MCF 10A (cell line): ENCODE measurements around the gene SFXN1. TPM values are rescaled to one million over a fixed set of nuclear protein-coding genes. Genes with fewer than 3 reads are reported as not detected.

Experiments
- BruUV-seq: library from RNA; stranded (reverse); fragments of 400-500 nt; replicated peaks from 2 replicates; lab custom pipeline; 2021; lab: Mats Ljungman, UMichigan
- CTCF ChIA-PET: fragments of 300-600 bp; sonication (Branson Sonifier 250); formaldehyde crosslinking; extraction: SDS; loops from one replicate; lab custom pipeline; 2021; ENCODE audit warnings: antibody characterized with exemption, inconsistent platforms; lab: Yijun Ruan, JAX
- POLR2A ChIA-PET: fragments of 300-600, 350-650 bp; sonication (Branson Sonifier 250); formaldehyde crosslinking; extraction: SDS; loops from one replicate; lab custom pipeline; 2020; ENCODE audit warnings: antibody characterized with exemption, inconsistent platforms; lab: Yijun Ruan, JAX
- DNase-seq: peaks from one replicate; pipeline ENCODE4 v3.0.0-alpha.2; 2018; ENCODE audit not compliant: unreplicated experiment
- H3K27ac Mint-ChIP-seq: one replicate; pipeline ENCODE4 v1.8.0; 2022; ENCODE audit warnings: mild to moderate bottlenecking, low read depth, mixed read lengths; ENCODE audit not compliant: unreplicated experiment
- H3K27me3 Mint-ChIP-seq: one replicate; pipeline ENCODE4 v1.8.0; 2022; ENCODE audit warnings: mixed read lengths; ENCODE audit not compliant: insufficient read depth, unreplicated experiment
- H3K36me3 Mint-ChIP-seq: one replicate; pipeline ENCODE4 v1.8.0; 2022; ENCODE audit warnings: mild to moderate bottlenecking, moderate library complexity, mixed read lengths; ENCODE audit not compliant: insufficient read depth, unreplicated experiment
- H3K4me1 Mint-ChIP-seq: one replicate; pipeline ENCODE4 v1.8.0; 2022; ENCODE audit warnings: mixed read lengths; ENCODE audit not compliant: insufficient read depth, unreplicated experiment
- H3K4me3 Mint-ChIP-seq: one replicate; pipeline ENCODE4 v1.8.0; 2022; ENCODE audit warnings: mild to moderate bottlenecking, moderate library complexity, mixed read lengths; ENCODE audit not compliant: unreplicated experiment
- H3K9me3 Mint-ChIP-seq: one replicate; pipeline ENCODE4 v1.8.0; 2022; ENCODE audit warnings: mixed read lengths; ENCODE audit not compliant: unreplicated experiment
- intact Hi-C: fragments of 100-400 bp; cut with micrococcal nuclease; formaldehyde crosslinking; loops from 2 replicates; pipeline ENCODE4 v1.14.1; 2022
- total RNA-seq: library from RNA; stranded (reverse); gene quantifications from 2 replicates; pipeline ENCODE4 v1.2.3, GENCODE V29; 2022
- TF ChIP-seq, protein P1 (sequence below): fragments of 200-600 bp; IDR thresholded peaks from one replicate; pipeline ENCODE4 v1.8.0; 2022; ENCODE audit warnings: antibody characterized with exemption, mild to moderate bottlenecking; ENCODE audit not compliant: unreplicated experiment

SFXN1 gene
- total RNA-seq, 1 experiment from 2014 or later = 91.8 TPM

DNA sequence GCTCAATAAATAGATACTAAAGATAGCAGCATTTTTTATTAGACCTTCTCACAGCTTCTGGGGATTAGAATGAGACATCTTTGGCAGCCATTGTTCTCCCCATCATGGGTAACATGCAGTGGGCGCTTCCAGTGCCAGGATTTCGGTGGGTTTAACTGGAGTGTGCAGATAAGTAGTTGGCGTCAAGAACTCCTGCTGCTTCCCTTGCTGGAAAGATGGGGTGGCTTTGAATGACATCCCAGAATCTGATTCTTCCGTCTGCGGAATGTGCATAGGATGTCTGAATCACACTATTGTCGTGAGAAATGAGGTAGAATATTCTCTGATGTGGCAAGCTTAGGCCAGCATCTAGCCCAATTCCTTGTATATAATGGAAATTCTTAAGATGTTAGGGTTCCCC, 7.3 kb downstream of the SFXN1 start:
- H3K36me3 Mint-ChIP-seq = peaks cover 38% of the 10 kb centered on the region
- CTCF ChIA-PET = interaction anchor here (1.3 kb wide), 1 partner anchor 21 kb away, joined by 3 read pairs; no protein-coding TSS in a partner anchor
- no TSS peak for BruUV-seq

DNA sequence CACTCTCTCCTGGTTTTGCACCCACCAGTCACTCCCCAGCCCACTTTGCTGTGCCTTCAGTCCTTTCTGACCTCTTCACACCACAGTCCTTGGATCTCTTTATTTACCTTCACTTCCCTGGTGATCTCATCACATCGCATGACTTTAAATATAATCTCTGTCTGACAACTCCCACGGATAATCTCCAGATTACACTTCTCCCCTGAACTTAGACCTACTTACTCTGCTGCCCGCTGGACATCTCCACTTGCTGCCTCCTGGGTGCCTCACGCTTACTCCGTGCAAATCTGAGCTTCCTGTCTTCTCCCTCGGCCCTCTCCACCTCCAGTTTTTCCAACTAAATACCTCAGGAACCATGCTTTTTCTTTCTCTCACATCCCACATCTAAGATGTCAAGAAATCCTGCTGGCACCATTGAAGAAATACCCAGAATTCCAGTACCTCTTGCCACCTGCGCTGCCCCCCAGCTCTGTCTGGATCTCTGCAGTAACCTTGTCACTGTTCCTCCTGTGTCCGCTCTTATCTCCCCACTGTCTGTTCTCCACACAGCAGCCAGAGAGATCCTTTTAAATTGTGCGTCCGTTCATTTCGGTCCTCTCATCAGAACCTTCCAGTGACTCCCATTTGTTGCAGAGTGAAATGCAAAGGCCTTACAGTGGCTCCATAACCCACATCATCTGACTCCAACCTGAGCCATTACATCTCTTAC, 9.3 kb downstream of the SFXN1 start:
- ChIA-PET CTCF (interaction anchor here (0.7 to 1.0 kb wide), 2 partner anchors 27 to 537 kb away, joined by 3 read pairs; no protein-coding TSS in a partner anchor), POLR2A (interaction anchor here (1.1 kb wide), 1 partner anchor 9 kb away, joined by 3 read pairs; the partner anchor contains the start of gene SFXN1)
- Mint-ChIP-seq H3K4me3 (no peak overlapping the region), H3K27ac (no peak overlapping the region), H3K4me1 (peaks cover 19% of the 10 kb centered on the region), H3K36me3 (peaks cover 45% of the 10 kb centered on the region), H3K9me3 (no peaks in the 10 kb centered on the region), H3K27me3 (no peaks in the 10 kb centered on the region)
- no peak for DNase-seq
- TF ChIP-seq, protein P1, sequence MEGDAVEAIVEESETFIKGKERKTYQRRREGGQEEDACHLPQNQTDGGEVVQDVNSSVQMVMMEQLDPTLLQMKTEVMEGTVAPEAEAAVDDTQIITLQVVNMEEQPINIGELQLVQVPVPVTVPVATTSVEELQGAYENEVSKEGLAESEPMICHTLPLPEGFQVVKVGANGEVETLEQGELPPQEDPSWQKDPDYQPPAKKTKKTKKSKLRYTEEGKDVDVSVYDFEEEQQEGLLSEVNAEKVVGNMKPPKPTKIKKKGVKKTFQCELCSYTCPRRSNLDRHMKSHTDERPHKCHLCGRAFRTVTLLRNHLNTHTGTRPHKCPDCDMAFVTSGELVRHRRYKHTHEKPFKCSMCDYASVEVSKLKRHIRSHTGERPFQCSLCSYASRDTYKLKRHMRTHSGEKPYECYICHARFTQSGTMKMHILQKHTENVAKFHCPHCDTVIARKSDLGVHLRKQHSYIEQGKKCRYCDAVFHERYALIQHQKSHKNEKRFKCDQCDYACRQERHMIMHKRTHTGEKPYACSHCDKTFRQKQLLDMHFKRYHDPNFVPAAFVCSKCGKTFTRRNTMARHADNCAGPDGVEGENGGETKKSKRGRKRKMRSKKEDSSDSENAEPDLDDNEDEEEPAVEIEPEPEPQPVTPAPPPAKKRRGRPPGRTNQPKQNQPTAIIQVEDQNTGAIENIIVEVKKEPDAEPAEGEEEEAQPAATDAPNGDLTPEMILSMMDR = no peak
- BruUV-seq = no TSS peak
- intact Hi-C loops = no loop called here

More for the DNA sequence above, 7.3 kb downstream of the SFXN1 start:
- POLR2A ChIA-PET = no interaction called here
- TF ChIP-seq, protein P1 = no peak
- Mint-ChIP-seq H3K4me3 (no peak overlapping the region), H3K4me1 (peaks cover 23% of the 10 kb centered on the region), H3K27me3 (no peaks in the 10 kb centered on the region), H3K9me3 (no peaks in the 10 kb centered on the region), H3K27ac (peak overlapping the region; percentile 40)
- intact Hi-C loops = no loop called here
- DNase-seq = no peak

DNA sequence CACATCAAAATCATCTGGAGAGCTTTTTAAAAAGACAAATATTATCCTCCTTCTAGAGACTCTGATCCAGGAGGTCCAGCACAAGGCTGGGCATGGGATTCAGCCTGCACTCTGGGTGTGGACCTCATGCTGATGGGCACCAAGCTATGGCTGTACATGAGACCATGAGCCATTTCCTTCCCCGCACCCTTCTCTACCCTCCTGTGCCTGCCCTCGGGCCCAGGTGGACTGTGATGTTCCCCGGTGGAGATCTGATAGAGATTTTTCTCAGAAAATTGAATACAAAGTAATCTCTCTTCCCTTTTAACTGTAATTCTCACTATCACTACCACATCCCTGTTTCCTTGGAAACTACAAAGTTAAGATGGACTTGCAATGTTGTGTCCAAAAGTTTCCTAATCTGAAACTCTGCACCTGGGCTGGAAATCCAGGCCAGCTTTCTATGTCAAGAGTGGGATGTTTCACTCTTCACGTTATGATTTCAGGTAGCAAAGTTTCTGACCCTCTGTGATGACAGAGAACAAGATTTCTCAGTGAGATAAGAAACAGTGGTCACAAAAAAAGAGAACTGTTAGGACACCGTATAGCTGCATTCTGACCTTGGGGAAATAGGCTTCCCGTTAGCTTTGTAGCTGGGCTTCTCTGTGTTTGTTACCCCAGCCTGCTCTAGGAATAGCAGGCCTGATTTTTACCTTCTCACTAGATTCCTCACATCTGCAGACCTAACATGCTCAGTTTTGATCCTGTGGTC, 11.5 kb downstream of the SFXN1 start:
- Mint-ChIP-seq H3K27me3 (no peaks in the 10 kb centered on the region), H3K4me1 (peaks cover 29% of the 10 kb centered on the region), H3K4me3 (no peak overlapping the region), H3K27ac (no peak overlapping the region), H3K9me3 (no peaks in the 10 kb centered on the region), H3K36me3 (peaks cover 47% of the 10 kb centered on the region)
- no peak for DNase-seq
- POLR2A ChIA-PET = interaction anchor here (0.7 to 1.0 kb wide), 2 partner anchors 13 to 177 kb away, joined by 3 read pairs; no protein-coding TSS in a partner anchor
- no TSS peak for BruUV-seq
- CTCF ChIA-PET = interaction anchor here (0.5 to 0.6 kb wide), 2 partner anchors 36 to 37 kb away, joined by 3 to 6 read pairs; no protein-coding TSS in a partner anchor
- TF ChIP-seq, protein P1 = no peak
- intact Hi-C loops = no loop called here

DNA sequence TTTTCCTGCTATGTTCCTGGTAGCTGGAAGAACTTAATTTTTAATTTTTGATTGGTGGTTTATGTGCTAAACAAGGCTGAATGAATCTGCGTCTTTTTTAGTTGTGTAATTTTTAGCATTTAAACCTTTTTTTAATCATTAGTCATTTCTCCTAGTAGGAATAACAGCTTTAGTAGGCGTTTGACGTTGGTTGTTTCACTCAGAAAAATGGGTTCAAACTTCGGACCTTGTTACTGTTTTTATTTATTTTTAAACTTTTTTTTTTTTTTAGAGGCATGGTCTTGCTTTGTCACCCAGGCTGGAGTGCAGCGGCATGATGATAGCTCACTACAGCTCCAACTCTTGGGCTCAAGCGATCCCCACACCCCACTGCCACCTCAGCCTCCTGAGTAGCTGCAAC, 12.9 kb downstream of the SFXN1 start:
- CTCF ChIA-PET = interaction anchor here (1.3 to 1.6 kb wide), 3 partner anchors 19 to 42 kb away, joined by 3 to 5 read pairs (median 4); no protein-coding TSS in a partner anchor
- H3K27ac Mint-ChIP-seq = no peak overlapping the region

More for the DNA sequence above, 12.9 kb downstream of the SFXN1 start:
- TF ChIP-seq, protein P1 = no peak
- Mint-ChIP-seq H3K4me1 (peaks cover 28% of the 10 kb centered on the region), H3K36me3 (peaks cover 45% of the 10 kb centered on the region), H3K27me3 (no peaks in the 10 kb centered on the region), H3K9me3 (no peaks in the 10 kb centered on the region), H3K4me3 (no peak overlapping the region)
- intact Hi-C loops = no loop called here
- no peak for DNase-seq
- BruUV-seq = no TSS peak
- POLR2A ChIA-PET = interaction anchor here (0.6 to 1.2 kb wide), 3 partner anchors 13 to 859 kb away, joined by 3 read pairs; partner anchors contain the start of gene SFXN1
